NCI-H2081 (cell line): ENCODE data around the gene GHRHR.

ENCODE experiments used
- DNase-seq, 2 experiments: peaks; one replicate each; lab custom pipeline; 2025; lab: John Stamatoyannopoulos, UW

Gene GHRHR

DNA sequence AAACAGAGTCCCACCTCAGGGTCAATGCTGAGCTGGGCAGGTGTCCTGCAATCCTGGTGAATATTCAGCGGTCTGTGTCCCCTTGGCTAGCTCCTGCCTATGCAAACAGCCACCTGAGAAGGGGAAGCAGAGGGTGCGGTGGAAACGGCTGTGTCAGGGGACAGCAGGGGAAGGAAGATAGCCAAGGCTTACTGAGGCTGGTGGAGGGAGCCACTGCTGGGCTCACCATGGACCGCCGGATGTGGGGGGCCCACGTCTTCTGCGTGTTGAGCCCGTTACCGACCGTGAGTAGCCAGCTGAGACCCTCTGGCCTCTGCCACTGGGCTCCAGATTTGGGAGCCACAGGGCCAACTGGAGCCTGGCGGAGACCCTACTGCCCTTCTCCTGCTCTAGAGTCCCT lies at the start of gene GHRHR:
TSS of gene GHRHR (plus strand) at position 112 of the 400 bp plus-strand sequence. CDS start at position 228, 116 bp downstream.
- DNase-seq: no peak

DNA sequence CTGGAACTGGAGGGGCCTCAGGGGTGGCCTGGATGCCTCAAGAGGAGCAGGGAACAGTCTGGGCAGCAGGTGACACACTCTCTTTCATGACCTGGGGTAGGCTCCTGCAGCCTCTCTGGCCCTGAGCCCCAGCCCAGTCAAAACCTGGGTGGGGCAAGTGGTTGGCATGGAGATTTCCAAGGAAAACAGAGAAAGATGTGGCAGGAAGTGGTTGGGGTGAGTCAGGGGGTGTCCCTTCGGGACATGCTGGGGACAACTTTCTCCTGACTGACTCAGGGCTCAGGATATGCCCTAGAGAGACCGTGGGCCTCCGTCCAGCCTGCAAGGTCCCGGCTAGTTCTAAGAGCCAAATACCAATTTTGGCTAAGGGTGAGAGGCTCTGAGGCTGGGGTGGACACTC lies 49.2 kb upstream of the GHRHR start:
- DNase-seq: no peak

DNA sequence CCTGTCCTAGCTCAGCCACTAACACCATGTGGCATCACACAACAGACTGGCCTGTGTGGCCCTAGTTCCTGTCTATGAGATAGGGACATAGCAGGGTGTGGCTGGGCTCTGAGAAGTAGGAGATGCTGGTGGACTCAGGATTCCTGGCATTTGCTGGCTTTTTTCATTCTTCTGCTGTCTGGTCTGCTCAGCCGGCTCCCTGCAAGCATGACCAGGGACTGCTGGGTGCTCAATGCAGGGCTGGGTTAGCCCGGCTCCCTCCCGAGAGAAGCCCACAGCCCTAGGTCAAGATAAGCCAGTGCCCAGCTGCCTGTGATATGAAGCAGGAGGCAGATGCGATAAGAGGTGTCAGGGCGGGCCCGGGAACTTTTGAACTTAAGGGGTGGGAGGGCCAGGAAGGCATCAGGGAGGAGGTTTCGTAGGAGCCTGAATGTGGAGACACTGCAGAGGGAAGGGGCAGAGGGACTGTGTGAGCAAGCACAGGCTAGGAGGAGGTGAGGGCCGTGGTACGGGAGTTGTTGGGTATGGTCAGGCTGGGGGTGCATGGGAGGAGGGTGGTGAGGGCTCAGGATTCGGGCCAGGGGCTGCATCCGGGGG lies 48.6 kb upstream of the GHRHR start:
- no peak for DNase-seq

DNA sequence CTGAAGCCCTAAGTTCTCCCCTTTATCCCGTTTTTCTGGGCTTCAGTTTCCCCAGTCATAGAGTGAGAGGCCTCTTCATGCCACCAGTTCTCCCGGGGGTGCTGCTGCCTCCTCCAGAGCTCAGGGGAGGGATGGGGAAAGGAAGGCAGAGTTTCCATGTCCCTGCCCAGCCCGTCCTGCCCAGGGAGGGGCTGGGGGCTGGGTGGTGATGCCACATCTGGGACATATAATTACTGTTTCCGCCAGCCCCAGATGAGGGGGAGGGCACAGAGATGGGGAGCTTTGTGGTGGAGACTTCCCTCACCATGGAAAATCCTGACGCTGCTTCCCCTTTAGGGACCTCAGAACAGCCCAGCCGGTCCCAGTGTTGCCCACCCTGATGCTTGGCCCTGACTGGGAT lies 48.0 kb upstream of the GHRHR start:
- no peak for DNase-seq

DNA sequence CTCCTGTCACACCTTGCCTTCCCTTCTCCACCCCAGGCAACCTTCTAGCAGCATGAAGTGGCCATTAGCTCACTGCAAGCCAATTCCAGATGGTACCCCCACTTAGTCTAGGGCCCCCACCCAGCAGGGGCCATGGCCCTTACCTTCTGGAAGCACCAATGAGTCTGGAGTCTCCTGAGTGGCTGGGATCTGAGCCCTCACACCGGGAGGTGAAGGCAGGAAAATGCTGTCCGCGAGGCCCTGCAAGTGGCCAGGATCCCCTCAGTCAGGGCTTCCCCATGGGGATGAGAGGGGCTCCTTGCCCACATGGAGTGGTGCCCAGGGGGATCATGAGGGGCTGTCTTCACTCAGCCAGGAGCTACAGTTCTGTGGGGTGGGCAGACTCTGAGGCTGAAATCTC lies 47.5 kb upstream of the GHRHR start:
- no peak for DNase-seq

DNA sequence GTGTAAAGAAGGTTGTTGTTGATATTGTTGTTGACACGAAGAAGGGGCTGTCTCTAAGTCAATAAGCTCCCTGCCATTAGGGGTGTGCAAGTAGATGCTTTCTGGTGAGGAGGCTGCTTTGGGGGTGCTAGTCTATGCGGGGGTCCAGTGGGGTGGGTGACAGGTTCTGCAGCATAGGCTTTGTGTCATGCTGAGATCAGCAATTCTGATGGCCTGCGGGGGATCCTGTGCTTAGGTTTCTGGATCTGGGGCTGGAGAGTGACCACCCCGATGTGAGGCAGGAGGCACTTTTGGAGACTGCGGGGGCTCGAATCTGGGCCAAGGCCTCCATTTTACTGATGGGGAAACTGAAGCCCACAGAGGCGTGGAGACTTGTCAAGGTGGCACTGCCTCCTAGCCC lies 47.0 kb upstream of the GHRHR start:
- no peak for DNase-seq

DNA sequence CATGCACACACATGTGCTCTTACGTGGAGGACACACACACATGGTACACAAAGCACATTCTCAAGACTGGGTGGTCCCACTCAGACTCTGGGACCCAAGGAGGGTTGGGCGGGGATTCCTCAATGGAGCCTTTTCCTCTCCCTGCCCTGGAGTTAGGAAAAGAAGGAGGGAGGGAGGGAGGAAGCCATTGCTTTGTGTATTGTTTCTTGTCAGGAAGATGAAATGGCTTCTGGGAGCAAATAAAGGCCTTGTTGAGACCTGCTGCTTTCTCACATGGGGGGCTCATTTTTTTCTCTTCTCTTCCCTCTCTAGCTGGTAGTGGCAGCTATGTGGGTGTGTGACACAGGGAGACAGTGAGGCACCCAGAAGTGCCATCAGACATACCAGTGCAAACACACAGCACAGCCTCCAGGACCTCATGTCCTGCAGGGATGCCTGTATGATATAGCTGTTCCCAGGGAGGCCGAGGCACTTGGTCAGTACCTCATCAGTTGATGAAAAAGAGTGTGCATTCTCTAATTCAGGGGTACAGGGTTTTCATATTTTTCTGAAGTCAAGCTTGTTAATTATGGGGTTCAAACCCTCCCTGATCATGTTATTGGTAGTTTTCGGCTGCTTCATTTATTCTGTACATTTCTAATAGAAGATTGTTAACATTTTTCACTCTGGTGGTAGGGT lies 46.4 kb upstream of the GHRHR start:
- DNase-seq: no peak

DNA sequence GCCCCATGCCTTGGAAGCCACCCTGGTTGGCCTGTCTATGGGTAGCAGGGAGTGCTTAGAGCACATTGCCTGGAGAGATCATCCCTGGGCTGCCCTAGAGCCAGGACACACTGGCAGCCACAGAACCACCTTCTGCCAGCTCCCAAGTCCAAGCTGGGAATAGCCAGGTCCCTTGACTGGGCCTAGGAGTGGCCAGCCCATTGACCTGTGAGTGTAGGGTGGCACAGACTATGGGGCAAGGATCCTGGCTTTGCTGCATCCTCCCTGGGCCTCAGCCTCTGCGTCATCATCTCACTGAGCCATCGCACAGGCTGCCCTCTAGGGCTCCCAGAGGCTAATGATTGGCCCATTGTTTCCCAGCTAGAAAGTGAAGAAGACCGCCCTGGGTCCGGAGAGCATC lies 45.1 kb upstream of the GHRHR start:
- no peak for DNase-seq

DNA sequence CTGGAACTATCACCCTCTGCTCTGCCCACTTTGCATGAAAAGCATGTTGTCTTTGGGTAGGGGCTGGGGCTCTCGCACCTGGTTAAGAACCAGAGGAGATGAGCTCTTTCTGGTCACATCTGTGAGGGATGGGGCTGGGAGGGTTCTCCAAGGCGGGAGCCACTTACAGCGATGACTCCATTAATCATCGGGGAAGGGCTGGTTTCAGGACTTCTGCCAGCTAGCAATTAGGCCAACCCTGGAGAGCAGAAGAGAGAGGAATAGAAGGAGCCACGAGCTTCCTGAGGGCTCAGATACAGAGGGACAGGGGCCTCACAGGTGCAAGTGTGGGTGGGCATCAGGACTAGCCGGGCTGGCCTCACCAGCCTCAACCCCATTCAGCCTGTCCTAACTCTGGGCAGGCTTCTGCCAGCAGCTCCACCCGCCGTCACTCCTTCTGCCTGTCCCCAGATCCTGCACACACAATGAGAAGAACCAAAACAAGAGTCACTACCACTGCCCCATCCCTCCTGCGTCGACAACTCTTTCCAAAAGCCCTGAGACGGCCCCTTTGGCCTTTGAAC lies 43.7 kb upstream of the GHRHR start:
- peak; percentile 5 to 24 for DNase-seq

DNA sequence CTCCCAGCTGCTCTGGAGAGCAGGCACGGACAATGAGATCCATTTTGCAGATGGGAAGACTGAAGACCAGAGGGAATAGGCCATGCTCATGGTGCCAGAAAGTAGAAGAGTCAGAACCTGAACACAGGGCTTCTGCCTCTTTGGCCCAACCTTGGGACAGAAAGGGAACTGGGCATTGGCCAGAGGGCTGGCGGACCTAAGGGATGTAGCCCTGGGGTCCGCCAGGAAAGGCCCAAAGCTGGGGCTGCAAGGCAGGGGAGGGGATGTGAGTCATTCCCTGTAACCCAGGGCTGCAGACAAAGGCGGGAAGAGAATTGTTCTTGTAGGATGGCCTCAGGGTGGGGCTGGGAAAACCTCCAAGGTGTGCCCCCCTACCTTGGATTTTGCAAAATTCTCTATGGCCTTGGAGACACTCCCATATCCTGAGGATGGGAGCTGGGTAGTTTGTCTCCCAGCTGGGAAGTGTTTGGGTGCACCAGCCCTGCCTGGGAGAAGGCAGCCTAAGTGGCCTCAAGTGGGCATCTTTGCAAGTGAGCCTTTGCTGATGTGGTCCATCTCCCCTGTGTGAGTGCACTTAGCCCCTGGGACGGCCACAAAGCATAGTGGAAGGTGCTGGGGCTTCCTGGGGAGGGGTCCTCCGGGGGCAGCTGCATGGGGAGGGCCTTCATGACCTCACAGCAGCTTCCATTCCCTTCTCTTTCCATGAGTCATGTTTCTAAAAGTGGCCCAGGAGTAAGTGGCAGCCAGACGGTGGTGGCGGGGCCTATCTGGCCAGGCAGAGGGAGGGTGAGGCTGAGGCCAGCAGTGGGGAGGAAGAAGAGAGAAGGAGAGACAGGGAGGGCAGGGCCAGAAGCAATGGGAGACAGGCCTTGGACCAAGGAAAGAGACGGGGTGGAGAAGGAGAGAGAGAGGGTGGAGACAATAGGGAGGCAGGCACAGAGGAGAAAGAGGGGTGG lies 42.9 kb upstream of the GHRHR start:
- DNase-seq: no peak

DNA sequence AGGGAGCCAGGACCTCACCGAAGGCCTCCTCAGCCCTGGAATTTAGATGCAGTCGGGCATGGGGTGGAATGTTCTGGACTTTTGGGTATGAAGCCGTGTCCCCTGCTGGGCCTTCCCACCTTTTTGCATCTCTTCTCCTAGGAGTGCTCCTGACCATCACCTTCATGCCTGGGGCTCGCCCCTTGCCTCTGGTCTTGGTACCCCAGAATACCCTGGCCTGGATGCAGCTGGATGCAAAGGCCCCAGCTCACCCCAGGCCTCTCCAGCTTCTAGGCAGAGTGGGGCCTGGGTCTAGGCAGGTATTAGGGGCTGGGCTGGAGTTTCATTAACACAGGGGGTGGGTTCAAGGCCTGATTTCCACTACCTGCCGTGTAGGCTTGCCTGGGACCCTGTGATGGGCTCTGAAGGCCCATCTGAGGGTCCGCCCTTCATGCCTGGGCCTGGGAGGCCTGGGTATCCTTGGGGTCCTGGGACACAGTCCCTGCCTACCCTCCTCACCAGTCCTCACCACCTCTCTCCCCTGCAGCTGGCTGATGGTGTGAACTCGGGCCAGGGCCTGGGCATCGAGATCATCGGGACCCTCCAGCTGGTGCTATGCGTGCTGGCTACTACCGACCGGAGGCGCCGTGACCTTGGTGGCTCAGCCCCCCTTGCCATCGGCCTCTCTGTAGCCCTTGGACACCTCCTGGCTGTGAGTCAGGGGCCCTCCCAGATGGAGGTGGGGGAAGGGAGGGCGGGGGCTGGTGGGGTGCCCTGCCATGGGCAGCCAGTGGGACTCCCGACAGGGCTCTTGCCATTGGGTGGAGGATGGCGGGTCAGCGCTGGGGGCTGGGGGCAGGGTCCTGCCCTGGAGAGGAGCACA lies 42.0 kb upstream of the GHRHR start:
- no peak for DNase-seq

DNA sequence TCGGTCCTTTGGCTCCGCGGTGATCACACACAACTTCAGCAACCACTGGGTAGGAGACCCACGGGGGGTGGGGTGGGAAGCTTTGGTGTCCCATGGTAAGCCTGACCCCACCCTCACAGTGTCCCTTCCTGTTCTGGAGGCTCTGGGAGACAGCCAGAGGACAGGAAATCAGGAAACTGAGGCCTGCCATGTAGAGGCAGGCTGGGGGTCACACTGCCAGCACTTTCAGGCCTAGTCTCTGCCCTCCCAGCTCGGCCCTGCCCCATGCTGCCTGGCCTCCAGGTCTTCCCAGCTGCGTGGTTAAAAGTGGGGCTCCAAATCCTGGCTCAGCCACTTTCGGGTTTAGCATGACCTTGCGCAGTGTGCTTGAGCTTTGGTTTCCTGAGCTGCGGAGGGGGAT lies 41.2 kb upstream of the GHRHR start:
- DNase-seq: no peak

DNA sequence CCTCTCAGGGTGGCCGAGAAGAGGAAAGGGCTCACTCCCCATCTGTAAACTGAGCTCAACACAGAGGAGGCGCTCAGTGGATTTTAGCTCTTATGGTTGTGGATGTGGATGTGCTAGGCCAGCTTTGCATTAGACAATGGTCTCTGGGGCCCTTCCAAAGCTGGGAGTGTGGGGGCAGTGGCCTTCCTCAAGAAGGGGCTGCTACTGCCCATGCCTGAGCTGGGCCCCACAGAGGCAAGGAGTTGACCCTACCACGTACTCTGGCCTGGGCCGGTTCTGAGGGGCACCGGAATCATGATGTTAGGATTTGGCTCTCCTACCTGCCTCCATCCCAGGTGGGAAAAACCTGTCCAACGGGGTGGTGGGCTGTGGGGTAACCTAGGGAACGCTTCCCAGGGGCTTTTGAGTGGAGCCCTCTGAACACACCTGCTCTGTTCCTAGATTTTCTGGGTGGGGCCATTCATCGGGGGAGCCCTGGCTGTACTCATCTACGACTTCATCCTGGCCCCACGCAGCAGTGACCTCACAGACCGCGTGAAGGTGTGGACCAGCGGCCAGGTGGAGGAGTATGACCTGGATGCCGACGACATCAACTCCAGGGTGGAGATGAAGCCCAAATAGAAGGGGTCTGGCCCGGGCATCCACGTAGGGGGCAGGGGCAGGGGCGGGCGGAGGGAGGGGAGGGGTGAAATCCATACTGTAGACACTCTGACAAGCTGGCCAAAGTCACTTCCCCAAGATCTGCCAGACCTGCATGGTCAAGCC lies 40.6 kb upstream of the GHRHR start:
- DNase-seq: no peak

DNA sequence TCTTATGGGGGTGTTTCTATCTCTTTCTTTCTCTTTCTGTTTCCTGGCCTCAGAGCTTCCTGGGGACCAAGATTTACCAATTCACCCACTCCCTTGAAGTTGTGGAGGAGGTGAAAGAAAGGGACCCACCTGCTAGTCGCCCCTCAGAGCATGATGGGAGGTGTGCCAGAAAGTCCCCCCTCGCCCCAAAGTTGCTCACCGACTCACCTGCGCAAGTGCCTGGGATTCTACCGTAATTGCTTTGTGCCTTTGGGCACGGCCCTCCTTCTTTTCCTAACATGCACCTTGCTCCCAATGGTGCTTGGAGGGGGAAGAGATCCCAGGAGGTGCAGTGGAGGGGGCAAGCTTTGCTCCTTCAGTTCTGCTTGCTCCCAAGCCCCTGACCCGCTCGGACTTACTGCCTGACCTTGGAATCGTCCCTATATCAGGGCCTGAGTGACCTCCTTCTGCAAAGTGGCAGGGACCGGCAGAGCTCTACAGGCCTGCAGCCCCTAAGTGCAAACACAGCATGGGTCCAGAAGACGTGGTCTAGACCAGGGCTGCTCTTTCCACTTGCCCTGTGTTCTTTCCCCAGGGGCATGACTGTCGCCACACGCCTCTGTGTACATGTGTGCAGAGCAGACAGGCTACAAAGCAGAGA lies 39.9 kb upstream of the GHRHR start:
- no peak for DNase-seq

DNA sequence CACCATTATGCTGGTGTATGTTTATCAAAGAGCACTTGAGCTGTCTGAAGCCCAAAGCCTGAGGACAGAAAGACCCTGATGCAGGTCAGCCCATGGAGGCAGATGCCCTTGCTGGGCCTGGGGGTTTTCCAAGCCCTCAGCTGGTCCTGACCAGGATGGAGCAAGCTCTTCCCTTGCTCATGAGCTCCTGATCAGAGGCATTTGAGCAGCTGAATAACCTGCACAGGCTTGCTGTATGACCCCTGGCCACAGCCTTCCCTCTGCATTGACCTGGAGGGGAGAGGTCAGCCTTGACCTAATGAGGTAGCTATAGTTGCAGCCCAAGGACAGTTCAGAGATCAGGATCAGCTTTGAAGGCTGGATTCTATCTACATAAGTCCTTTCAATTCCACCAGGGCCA lies 39.1 kb upstream of the GHRHR start:
- DNase-seq: no peak

DNA sequence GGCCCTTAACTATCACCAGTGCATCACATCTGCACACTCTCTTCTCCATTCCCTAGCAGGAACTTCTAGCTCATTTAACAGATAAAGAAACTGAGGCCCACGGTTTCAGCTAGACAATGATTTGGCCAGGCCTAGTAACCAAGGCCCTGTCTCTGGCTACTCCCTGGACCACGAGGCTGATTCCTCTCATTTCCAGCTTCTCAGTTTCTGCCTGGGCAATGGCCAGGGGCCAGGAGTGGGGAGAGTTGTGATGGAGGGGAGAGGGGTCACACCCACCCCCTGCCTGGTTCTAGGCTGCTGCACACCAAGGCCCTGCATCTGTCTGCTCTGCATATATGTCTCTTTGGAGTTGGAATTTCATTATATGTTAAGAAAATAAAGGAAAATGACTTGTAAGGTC lies 38.6 kb upstream of the GHRHR start:
- DNase-seq: no peak

DNA sequence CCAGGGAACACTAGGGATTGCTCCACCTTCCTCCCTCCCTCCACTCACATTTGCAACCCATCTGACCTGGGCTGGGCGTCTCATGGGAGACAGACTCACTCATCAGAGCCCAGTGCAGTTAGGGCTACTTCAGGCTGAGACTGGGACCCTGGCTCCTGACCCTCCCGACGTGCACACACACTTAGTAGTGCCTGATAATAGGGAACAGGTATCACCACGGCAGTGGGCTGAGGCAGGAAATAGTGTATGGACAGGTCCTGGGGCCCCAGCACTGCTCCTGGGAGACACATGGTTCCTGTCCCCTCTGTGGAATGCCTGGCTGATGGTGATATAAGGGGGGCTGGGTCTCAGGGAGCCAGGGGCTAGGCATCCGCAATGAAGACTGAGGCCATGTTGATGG lies 37.8 kb upstream of the GHRHR start:
- DNase-seq: no peak

DNA sequence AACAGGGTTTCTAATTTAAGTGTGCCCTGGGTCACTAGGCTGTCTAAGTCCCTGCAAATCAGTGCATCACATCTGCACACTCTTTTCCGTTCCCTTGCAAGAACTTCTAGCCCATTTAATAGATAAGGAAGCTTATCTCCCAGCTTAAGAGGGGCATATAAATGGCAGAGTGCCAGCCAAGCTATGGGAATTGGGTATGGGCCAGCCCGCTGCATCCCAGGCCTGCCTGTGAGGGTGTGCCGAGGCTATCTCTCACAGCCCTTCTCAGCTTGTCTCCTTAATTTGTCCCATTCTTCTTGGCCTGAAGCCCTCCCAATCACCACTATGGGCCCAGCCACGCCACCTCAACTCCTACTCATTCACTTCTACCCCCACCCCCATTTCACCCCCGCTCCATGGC lies 37.4 kb upstream of the GHRHR start:
- DNase-seq: no peak

DNA sequence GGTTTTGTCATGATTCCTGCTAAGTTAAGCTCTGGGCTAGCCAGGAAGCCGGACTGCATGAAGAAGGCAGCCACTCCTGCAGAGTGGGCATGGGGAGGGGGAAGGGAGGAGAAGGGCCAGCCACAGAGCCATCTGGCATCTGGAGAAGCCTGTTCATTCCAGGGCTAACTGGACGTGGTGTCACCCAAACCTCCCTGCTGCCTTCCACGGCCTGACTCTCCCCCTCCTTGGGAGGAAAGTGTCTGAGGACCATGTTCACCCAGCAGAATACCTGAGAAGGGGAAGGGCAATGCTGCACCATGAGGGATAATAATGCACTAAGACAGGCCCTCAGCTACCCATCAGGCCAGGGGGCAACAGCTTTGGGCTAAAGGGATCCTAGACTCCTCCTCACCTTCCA lies 36.7 kb upstream of the GHRHR start:
- DNase-seq: no peak

DNA sequence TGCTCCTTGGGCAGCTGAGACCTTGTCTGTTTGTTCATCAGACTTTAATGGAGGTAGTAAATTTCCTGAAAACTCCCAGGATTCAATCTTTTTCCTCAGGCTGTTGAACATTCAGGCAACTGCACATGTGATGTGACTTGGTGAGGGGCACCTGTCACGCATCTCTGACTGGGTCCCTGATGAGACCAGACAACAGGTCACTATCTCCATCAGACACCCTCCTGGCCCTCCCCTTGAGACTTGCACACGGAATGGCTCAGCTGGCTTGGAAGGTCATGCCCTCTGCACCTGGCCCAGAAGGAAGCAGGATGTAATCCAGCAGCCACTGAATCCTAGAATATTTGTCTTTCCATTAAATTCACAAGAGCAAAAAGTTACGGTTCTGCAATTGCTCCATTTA lies 36.2 kb upstream of the GHRHR start:
- DNase-seq: no peak
